ENCODE data around the gene MLN. TPM values are rescaled to one million over a fixed set of nuclear protein-coding genes. Genes with fewer than 3 reads are reported as not detected.

MLN gene
- total and polyA plus RNA-seq, 3 experiments from 2014 or later: not detected

GRCh38 chr6:33761581-33761921 lies 42.3 kb downstream of the MLN start:
- H3K4me3 ChIP-seq (ENCODE audit: low read length): no peak overlapping the region
- ChIA-PET POLR2A (no interaction called here), CTCF (interaction anchor here (1.1 to 2.4 kb wide), 4 partner anchors 10 to 266 kb away, joined by 3 to 13 read pairs (median 4); no protein-coding TSS in a partner anchor)
- Mint-ChIP-seq H3K36me3 (no peaks in the 10 kb centered on the region), H3K4me3 (no peak overlapping the region), H3K27me3 (peaks cover 5 to 13% of the 10 kb centered on the region in 2 donors), H3K27ac (peak overlapping the region in 1 of 8 donors; percentile 38), H3K9me3 (no peaks in the 10 kb centered on the region), H3K4me1 (peaks cover 0 to 7% (median 1%) of the 10 kb centered on the region in 3 donors)
- no peaks in the 10 kb centered on the region for H3K9me3 ChIP-seq (ENCODE audit: low read length)
- DNase-seq: no peak
- H3K36me3 ChIP-seq (ENCODE audit: insufficient read depth, low read length): no peaks in the 10 kb centered on the region
- H3K27ac ChIP-seq (ENCODE audit: low read depth, low read length): no peak overlapping the region
- no peaks in the 10 kb centered on the region for H3K4me1 ChIP-seq (ENCODE audit: insufficient read depth, low read length)
- no peaks in the 10 kb centered on the region for H3K27me3 ChIP-seq (ENCODE audit: insufficient read depth, low read length, poor library complexity, severe bottlenecking)

GRCh38 chr6:33759887-33760629 lies 43.7 kb downstream of the MLN start:
- no peak overlapping the region for H3K4me3 ChIP-seq (ENCODE audit: low read length)
- no peak for DNase-seq
- Mint-ChIP-seq H3K27me3 (peaks cover 5 to 9% of the 10 kb centered on the region in 2 donors), H3K36me3 (no peaks in the 10 kb centered on the region), H3K9me3 (no peaks in the 10 kb centered on the region), H3K27ac (peak overlapping the region in 1 of 8 donors; percentile 38), H3K4me1 (peaks cover 0 to 7% (median 1%) of the 10 kb centered on the region in 3 donors), H3K4me3 (no peak overlapping the region)
- POLR2A ChIA-PET: no interaction called here
- H3K4me1 ChIP-seq (ENCODE audit: insufficient read depth, low read length): no peaks in the 10 kb centered on the region
- no peaks in the 10 kb centered on the region for H3K9me3 ChIP-seq (ENCODE audit: low read length)
- CTCF ChIA-PET: interaction anchor here (0.8 to 3.6 kb wide), 5 partner anchors 8 to 268 kb away, joined by 3 to 17 read pairs (median 4); partner anchors contain the start of genes IP6K3 and UQCC2
- H3K36me3 ChIP-seq (ENCODE audit: insufficient read depth, low read length): no peaks in the 10 kb centered on the region
- no peak overlapping the region for H3K27ac ChIP-seq (ENCODE audit: low read depth, low read length)
- H3K27me3 ChIP-seq (ENCODE audit: insufficient read depth, low read length, poor library complexity, severe bottlenecking): no peaks in the 10 kb centered on the region

GRCh38 chr6:33758815-33759216 lies 45.0 kb downstream of the MLN start:
- Mint-ChIP-seq H3K4me3 (no peak overlapping the region), H3K27ac (no peak overlapping the region), H3K4me1 (peaks cover 0 to 7% (median 1%) of the 10 kb centered on the region in 3 donors), H3K27me3 (peaks cover 8 to 9% of the 10 kb centered on the region in 2 donors), H3K9me3 (no peaks in the 10 kb centered on the region), H3K36me3 (no peaks in the 10 kb centered on the region)
- H3K36me3 ChIP-seq (ENCODE audit: insufficient read depth, low read length): no peaks in the 10 kb centered on the region
- no peak for DNase-seq
- no peak overlapping the region for H3K27ac ChIP-seq (ENCODE audit: low read depth, low read length)
- no peak overlapping the region for H3K4me3 ChIP-seq (ENCODE audit: low read length)
- H3K27me3 ChIP-seq (ENCODE audit: insufficient read depth, low read length, poor library complexity, severe bottlenecking): no peaks in the 10 kb centered on the region
- H3K9me3 ChIP-seq (ENCODE audit: low read length): no peaks in the 10 kb centered on the region
- ChIA-PET POLR2A (no interaction called here), CTCF (interaction anchor here (0.5 to 3.6 kb wide), 3 partner anchors 9 to 219 kb away, joined by 3 to 17 read pairs (median 5); no protein-coding TSS in a partner anchor)
- no peaks in the 10 kb centered on the region for H3K4me1 ChIP-seq (ENCODE audit: insufficient read depth, low read length)

GRCh38 chr6:33757906-33758305 lies 45.9 kb downstream of the MLN start:
- ChIA-PET POLR2A (no interaction called here), CTCF (interaction anchor here (1.0 to 3.6 kb wide), 2 partner anchors 13 to 14 kb away, joined by 3 to 17 read pairs; no protein-coding TSS in a partner anchor)
- H3K27ac Mint-ChIP-seq: peak overlapping the region in 1 of 8 donors; percentile 74
- no peak overlapping the region for H3K27ac ChIP-seq (ENCODE audit: low read depth, low read length)
- H3K27me3 ChIP-seq (ENCODE audit: insufficient read depth, low read length, poor library complexity, severe bottlenecking): no peaks in the 10 kb centered on the region
- no peaks in the 10 kb centered on the region for H3K9me3 Mint-ChIP-seq
- no peaks in the 10 kb centered on the region for H3K36me3 Mint-ChIP-seq
- peaks cover 0 to 7% (median 1%) of the 10 kb centered on the region in 3 donors for H3K4me1 Mint-ChIP-seq
- no peak for DNase-seq
- no peaks in the 10 kb centered on the region for H3K4me1 ChIP-seq (ENCODE audit: insufficient read depth, low read length)
- peaks cover 6 to 9% of the 10 kb centered on the region in 2 donors for H3K27me3 Mint-ChIP-seq
- no peaks in the 10 kb centered on the region for H3K9me3 ChIP-seq (ENCODE audit: low read length)
- H3K4me3 Mint-ChIP-seq: no peak overlapping the region
- H3K4me3 ChIP-seq (ENCODE audit: low read length): no peak overlapping the region
- no peaks in the 10 kb centered on the region for H3K36me3 ChIP-seq (ENCODE audit: insufficient read depth, low read length)

- Mint-ChIP-seq H3K4me3 (no peak overlapping the region), H3K27me3 (peaks cover 4 to 9% of the 10 kb centered on the region in 2 donors), H3K4me1 (peaks cover 0 to 5% (median 1%) of the 10 kb centered on the region in 3 donors), H3K36me3 (no peaks in the 10 kb centered on the region), H3K27ac (no peak overlapping the region), H3K9me3 (no peaks in the 10 kb centered on the region)
- POLR2A ChIA-PET: no interaction called here
- CTCF ChIA-PET: no interaction called here
- no peaks in the 10 kb centered on the region for H3K36me3 ChIP-seq (ENCODE audit: insufficient read depth, low read length)
- no peak overlapping the region for H3K4me3 ChIP-seq (ENCODE audit: low read length)
- H3K27me3 ChIP-seq (ENCODE audit: insufficient read depth, low read length, poor library complexity, severe bottlenecking): no peaks in the 10 kb centered on the region
- no peaks in the 10 kb centered on the region for H3K9me3 ChIP-seq (ENCODE audit: low read length)
- no peaks in the 10 kb centered on the region for H3K4me1 ChIP-seq (ENCODE audit: insufficient read depth, low read length)
- DNase-seq: no peak
- H3K27ac ChIP-seq (ENCODE audit: low read depth, low read length): no peak overlapping the region
Measured at GRCh38 chr6:33757113-33757512, 46.7 kb downstream of the MLN start.

GRCh38 chr6:33756211-33756954 lies 47.4 kb downstream of the MLN start:
- Mint-ChIP-seq H3K27me3 (peaks cover 4 to 9% of the 10 kb centered on the region in 2 donors), H3K36me3 (no peaks in the 10 kb centered on the region), H3K9me3 (no peaks in the 10 kb centered on the region), H3K4me3 (no peak overlapping the region), H3K4me1 (peaks cover 0 to 4% (median 1%) of the 10 kb centered on the region in 3 donors), H3K27ac (no peak overlapping the region)
- no peaks in the 10 kb centered on the region for H3K27me3 ChIP-seq (ENCODE audit: insufficient read depth, low read length, poor library complexity, severe bottlenecking)
- no peaks in the 10 kb centered on the region for H3K36me3 ChIP-seq (ENCODE audit: insufficient read depth, low read length)
- no peak for DNase-seq
- CTCF ChIA-PET: interaction anchor here (1.1 kb wide), 1 partner anchor 15 kb away, joined by 3 read pairs; no protein-coding TSS in a partner anchor
- H3K4me3 ChIP-seq (ENCODE audit: low read length): no peak overlapping the region
- POLR2A ChIA-PET: no interaction called here
- no peaks in the 10 kb centered on the region for H3K4me1 ChIP-seq (ENCODE audit: insufficient read depth, low read length)
- no peak overlapping the region for H3K27ac ChIP-seq (ENCODE audit: low read depth, low read length)
- no peaks in the 10 kb centered on the region for H3K9me3 ChIP-seq (ENCODE audit: low read length)

- no peaks in the 10 kb centered on the region for H3K4me1 Mint-ChIP-seq
- H3K27ac Mint-ChIP-seq: no peak overlapping the region
- H3K9me3 ChIP-seq (ENCODE audit: low read length): no peaks in the 10 kb centered on the region
- H3K27me3 ChIP-seq (ENCODE audit: insufficient read depth, low read length, poor library complexity, severe bottlenecking): no peaks in the 10 kb centered on the region
- CTCF ChIA-PET: interaction anchor here (1.1 kb wide), 1 partner anchor 16 kb away, joined by 3 read pairs; no protein-coding TSS in a partner anchor
- H3K4me1 ChIP-seq (ENCODE audit: insufficient read depth, low read length): no peaks in the 10 kb centered on the region
- H3K4me3 ChIP-seq (ENCODE audit: low read length): no peak overlapping the region
- no peak overlapping the region for H3K4me3 Mint-ChIP-seq
- no peaks in the 10 kb centered on the region for H3K36me3 Mint-ChIP-seq
- no peaks in the 10 kb centered on the region for H3K36me3 ChIP-seq (ENCODE audit: insufficient read depth, low read length)
- no peak for DNase-seq
- H3K27ac ChIP-seq (ENCODE audit: low read depth, low read length): no peak overlapping the region
- peaks cover 4 to 9% of the 10 kb centered on the region in 2 donors for H3K27me3 Mint-ChIP-seq
- POLR2A ChIA-PET: no interaction called here
- H3K9me3 Mint-ChIP-seq: no peaks in the 10 kb centered on the region
Measured at GRCh38 chr6:33755070-33755869, 48.5 kb downstream of the MLN start.
